HEK293 (cell line): Measurements from ENCODE around the gene STAMBPL1.
"Not testable (repeated sequence)": the region's sequence is repeated elsewhere in the genome, so short reads cannot be mapped to it uniquely, and the experiment has no call there.

ENCODE experiments used
- CTCF ChIA-PET: fragments of 350-600 bp; formaldehyde crosslinking; extraction: SDS; loops from one replicate; lab custom pipeline; 2021; ENCODE audit warnings: antibody characterized with exemption; lab: Yijun Ruan, JAX
- POLR2A ChIA-PET: fragments of 300-600 bp; formaldehyde crosslinking; extraction: SDS; loops from one replicate; lab custom pipeline; 2020; ENCODE audit warnings: antibody characterized with exemption, inconsistent platforms; lab: Yijun Ruan, JAX
- H3K27ac ChIP-seq: fragments of 200-500 bp; sonication (Bioruptor generic); 2 replicates; pipeline ENCODE4 v1.5.1; 2014; ENCODE audit warnings: low read depth, low read length, control low read depth, inconsistent platforms; ENCODE audit errors: extremely low read depth
- H3K36me3 ChIP-seq, 2 experiments: fragments of 200-500 bp in 1 of 2; sonication (Bioruptor generic) in 1 of 2; 1 replicate in 1 of 2; 2 replicates in 1 of 2; pipeline ENCODE4 v1.5.1; 2014 to 2017; ENCODE audit warnings: inconsistent platforms in 2 of 2, low read length in 2 of 2; ENCODE audit not compliant: control insufficient read depth in 2 of 2, insufficient read depth in 1 of 2
- H3K4me1 ChIP-seq: fragments of 200-500 bp; sonication (Bioruptor generic); 2 replicates; pipeline ENCODE4 v1.5.1; 2014; ENCODE audit warnings: mild to moderate bottlenecking, low read length, inconsistent platforms; ENCODE audit not compliant: control insufficient read depth, insufficient read depth
- H3K4me3 ChIP-seq: 2 replicates; pipeline ENCODE4 v1.5.1; 2011; ENCODE audit warnings: low read depth, mild to moderate bottlenecking, control low read depth, low read length, moderate library complexity
- H3K9me3 ChIP-seq: fragments of 200-500 bp; sonication (Bioruptor generic); 2 replicates; pipeline ENCODE4 v1.5.1; 2014; ENCODE audit warnings: low read depth, low read length, inconsistent platforms; ENCODE audit not compliant: control insufficient read depth, insufficient read depth
- BCL6B ChIP-seq: fragments of 450-650 bp; formaldehyde crosslinking; IDR thresholded peaks from 2 replicates; pipeline ENCODE4 v1.5.1; 2017; ENCODE audit warnings: missing biosample characterization, missing genetic modification characterization
- FEZF1 ChIP-seq: fragments of 450-650 bp; formaldehyde crosslinking; IDR thresholded peaks from 2 replicates; pipeline ENCODE4 v1.5.1; 2016; ENCODE audit warnings: missing biosample characterization, missing genetic modification characterization
- HIC1 ChIP-seq: fragments of 450-650 bp; formaldehyde crosslinking; IDR thresholded peaks from 2 replicates; pipeline ENCODE4 v1.5.1; 2016; ENCODE audit warnings: missing biosample characterization, missing genetic modification characterization
- IKZF3 ChIP-seq: fragments of 450-650 bp; IDR thresholded peaks from 2 replicates; pipeline ENCODE4 v1.5.0; 2018; ENCODE audit warnings: missing biosample characterization, mild to moderate bottlenecking, missing genetic modification characterization, moderate library complexity
- KLF8 ChIP-seq: fragments of 450-650 bp; formaldehyde crosslinking; IDR thresholded peaks from 2 replicates; pipeline ENCODE4 v1.5.1; 2016; ENCODE audit warnings: missing biosample characterization, missing genetic modification characterization
- PRDM6 ChIP-seq: fragments of 450-650 bp; formaldehyde crosslinking; IDR thresholded peaks from 2 replicates; pipeline ENCODE4 v1.5.1; 2017; ENCODE audit warnings: missing biosample characterization, missing genetic modification characterization
- SCRT1 ChIP-seq: fragments of 450-650 bp; formaldehyde crosslinking; IDR thresholded peaks from 2 replicates; pipeline ENCODE4 v1.5.1; 2016; ENCODE audit warnings: missing biosample characterization, missing genetic modification characterization, borderline replicate concordance
- SCRT2 ChIP-seq: fragments of 450-650 bp; formaldehyde crosslinking; IDR thresholded peaks from 2 replicates; pipeline ENCODE4 v1.5.1; 2016; ENCODE audit warnings: missing biosample characterization, missing genetic modification characterization
- SP7 ChIP-seq: fragments of 450-650 bp; formaldehyde crosslinking; IDR thresholded peaks from 2 replicates; pipeline ENCODE4 v1.5.1; 2016; ENCODE audit warnings: missing biosample characterization, missing genetic modification characterization
- TCF7L2 ChIP-seq: IDR thresholded peaks from 2 replicates; pipeline ENCODE4 v1.6.1; 2011; ENCODE audit warnings: low read depth, mild to moderate bottlenecking, inconsistent platforms, low read length, moderate library complexity, borderline replicate concordance
- WT1 ChIP-seq: fragments of 450-650 bp; formaldehyde crosslinking; IDR thresholded peaks from 2 replicates; pipeline ENCODE4 v1.5.1; 2016; ENCODE audit warnings: missing biosample characterization, missing genetic modification characterization
- ZNF18 ChIP-seq: fragments of 450-650 bp; formaldehyde crosslinking; IDR thresholded peaks from 2 replicates; pipeline ENCODE4 v1.5.1; 2016; ENCODE audit warnings: missing biosample characterization, missing genetic modification characterization
- ZNF362 ChIP-seq: fragments of 450-650 bp; formaldehyde crosslinking; IDR thresholded peaks from 2 replicates; pipeline ENCODE4 v1.5.1; 2016; ENCODE audit warnings: missing biosample characterization, missing genetic modification characterization
- ZNF366 ChIP-seq: fragments of 450-650 bp; formaldehyde crosslinking; conservative IDR thresholded peaks from 2 replicates; pipeline ENCODE4 v1.5.1; 2016; ENCODE audit warnings: missing biosample characterization, missing genetic modification characterization
- ZNF529 ChIP-seq: fragments of 450-650 bp; formaldehyde crosslinking; IDR thresholded peaks from 2 replicates; pipeline ENCODE4 v1.5.1; 2017; ENCODE audit warnings: missing genetic modification characterization, missing biosample characterization; ENCODE audit not compliant: insufficient replicate concordance
- ZNF639 ChIP-seq: fragments of 450-650 bp; formaldehyde crosslinking; IDR thresholded peaks from 2 replicates; pipeline ENCODE4 v1.5.1; 2016; ENCODE audit warnings: missing biosample characterization, missing genetic modification characterization
- ZNF785 ChIP-seq: fragments of 450-650 bp; formaldehyde crosslinking; IDR thresholded peaks from 2 replicates; pipeline ENCODE4 v1.5.1; 2016; ENCODE audit warnings: missing biosample characterization, missing genetic modification characterization

The STAMBPL1 gene

GRCh38 chr10:88881320-88881719, 1.3 kb downstream of the STAMBPL1 start:
- Histone ChIP-seq H3K4me1 (peaks cover 33% of the 10 kb centered on the region), H3K9me3 (no peaks in the 10 kb centered on the region), H3K4me3 (peak overlapping the region; percentile 66), H3K27ac (peak overlapping the region; percentile 94; the same call in 1 of the 2 replicates), H3K36me3 (no peaks in the 10 kb centered on the region)
- TF ChIP-seq ZNF785 (no peak), IKZF3 (tag by site-specific recombination) (0 out of 2 replicates have a peak, but pooled peaks have one; percentile 36), BCL6B (tag by site-specific recombination) (peak; percentile 56; the same call in 1 of the 2 replicates), PRDM6 (peak; percentile 52; the same call in 1 of the 2 replicates), ZNF366 (tag by site-specific recombination) (0 out of 2 replicates have a peak, but pooled peaks have one; percentile 17), WT1 (tag by site-specific recombination) (no peak), ZNF362 (tag by site-specific recombination) (0 out of 2 replicates have a peak, but pooled peaks have one; percentile 12), ZNF529 (tag by site-specific recombination) (no peak), FEZF1 (tag by site-specific recombination) (peak; percentile 17; the same call in 1 of the 2 replicates)
- POLR2A ChIA-PET, result no interaction called here
- CTCF ChIA-PET, result interaction anchor here (0.7 to 1.2 kb wide), 3 partner anchors 40 to 115 kb away, joined by 3 to 4 read pairs (median 4); no protein-coding TSS in a partner anchor

- H3K36me3 ChIP-seq, result no peaks in the 10 kb centered on the region
- peak overlapping the region; percentile 94; the same call in 1 of the 2 replicates for H3K27ac ChIP-seq
- H3K9me3 ChIP-seq, result no peaks in the 10 kb centered on the region
- POLR2A ChIA-PET, result no interaction called here
- CTCF ChIA-PET, result interaction anchor here (0.7 to 1.2 kb wide), 3 partner anchors 46 to 147 kb away, joined by 3 to 4 read pairs (median 4); no protein-coding TSS in a partner anchor
- H3K4me3 ChIP-seq, result no peak overlapping the region
- TF ChIP-seq TCF7L2, result no peak
- 0 out of 2 replicates have a peak, but pooled peaks have one; percentile 31 for TF ChIP-seq ZNF366 (tag by site-specific recombination)
- peaks cover 39% of the 10 kb centered on the region for H3K4me1 ChIP-seq
These were observed 2.0 kb downstream of the STAMBPL1 start for GRCh38 chr10:88881922-88882645.

- POLR2A ChIA-PET, H3K9me3 ChIP-seq, H3K4me3 ChIP-seq, H3K27ac ChIP-seq, H3K36me3 ChIP-seq: not testable (repeated sequence)
- CTCF ChIA-PET, result interaction anchor here (0.8 to 1.7 kb wide), 3 partner anchors 46 to 146 kb away, joined by 3 to 6 read pairs (median 4); no protein-coding TSS in a partner anchor
- peaks cover 39% of the 10 kb centered on the region for H3K4me1 ChIP-seq
- TF ChIP-seq ZNF18 (tag by site-specific recombination) (peak; percentile 55; the same call in 1 of the 2 replicates), SCRT2 (tag by site-specific recombination) (peak; percentile 74), SCRT1 (tag by site-specific recombination) (0 out of 2 replicates have a peak, but pooled peaks have one; percentile 12), ZNF639 (tag by site-specific recombination) (0 out of 2 replicates have a peak, but pooled peaks have one; percentile 28), KLF8 (peak; percentile 19; the same call in 1 of the 2 replicates), SP7 (tag by site-specific recombination) (peak; percentile 18; the same call in 1 of the 2 replicates), HIC1 (peak; percentile 38; the same call in 1 of the 2 replicates)
These were observed 2.8 kb downstream of the STAMBPL1 start for GRCh38 chr10:88882646-88883447.
